Measurements from ENCODE around the gene DDIAS.
A peak's percentile ranks its signal among the peaks of the same experiment; 100 is the strongest.
"Not testable (repeated sequence)": the region's sequence is repeated elsewhere in the genome, so short reads cannot be mapped to it uniquely, and the experiment has no call there.

DDIAS gene

DNA sequence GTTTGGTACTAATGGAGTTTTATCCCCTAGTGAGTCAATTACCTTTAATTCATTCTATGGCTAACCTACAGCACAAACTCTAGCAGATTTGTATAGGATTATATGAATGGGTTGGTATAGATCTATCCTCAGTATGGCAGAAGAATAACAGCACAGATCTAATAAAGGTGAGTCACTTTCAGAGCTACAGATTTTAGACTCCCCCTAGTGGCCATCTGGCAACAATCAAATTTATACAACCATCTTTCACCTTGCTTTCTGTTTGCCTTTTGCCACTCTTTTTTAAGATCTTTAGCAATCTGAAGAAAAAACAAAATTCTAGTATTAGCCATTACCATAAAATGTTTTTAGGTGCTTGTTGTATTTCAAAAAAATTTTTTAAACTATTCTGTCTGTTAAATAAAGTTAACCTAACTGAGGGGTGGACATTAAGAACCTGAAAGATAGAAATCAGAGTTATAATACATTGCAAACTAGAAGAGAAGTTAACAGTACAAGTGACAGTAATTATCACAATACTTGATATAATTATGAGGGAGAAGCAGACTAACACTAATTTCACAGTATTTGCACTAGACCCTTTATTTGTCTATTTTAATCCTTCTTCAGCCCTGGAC, 25.8 kb downstream of the DDIAS start:
- DNase-seq: peak; percentile 39

DNA sequence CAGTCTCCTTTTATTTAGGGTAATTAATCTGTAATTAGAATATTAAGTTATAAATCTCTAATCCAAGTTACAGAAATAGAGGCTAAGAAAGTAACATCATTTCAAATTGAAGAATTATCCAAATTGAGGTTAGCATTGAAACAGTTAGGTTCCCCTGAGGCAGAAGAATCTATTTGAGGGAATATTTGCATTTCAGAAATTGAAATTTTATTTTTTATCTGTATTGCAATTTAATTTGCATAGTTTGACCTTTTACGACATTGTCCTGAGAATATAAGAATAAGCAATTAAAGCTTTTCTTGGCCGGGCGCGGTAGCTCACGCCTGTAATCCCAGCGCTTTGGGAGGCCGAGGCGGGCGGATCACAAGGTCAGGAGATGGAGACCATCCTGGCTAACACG, 27.6 kb downstream of the DDIAS start:
- no peak for DNase-seq

DNA sequence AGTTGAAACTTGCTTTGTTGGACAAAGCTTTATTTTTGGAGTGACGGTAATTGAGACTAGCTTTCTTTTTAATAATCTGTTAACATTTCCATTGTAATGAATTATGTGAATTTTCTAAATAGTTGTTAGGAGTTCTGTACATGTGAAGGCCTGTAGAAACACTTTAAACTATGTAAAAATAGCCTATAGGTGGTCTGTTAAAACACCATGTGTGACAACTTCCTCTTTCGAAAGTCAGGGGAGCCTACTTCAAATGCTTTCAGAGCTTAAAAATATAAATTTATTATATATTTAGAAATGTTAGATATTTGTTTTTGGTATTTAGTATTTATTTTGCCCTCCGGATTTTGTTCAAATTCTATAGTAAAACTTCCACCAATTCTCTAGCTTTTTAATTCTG, 28.7 kb downstream of the DDIAS start:
- DNase-seq: no peak

DNA sequence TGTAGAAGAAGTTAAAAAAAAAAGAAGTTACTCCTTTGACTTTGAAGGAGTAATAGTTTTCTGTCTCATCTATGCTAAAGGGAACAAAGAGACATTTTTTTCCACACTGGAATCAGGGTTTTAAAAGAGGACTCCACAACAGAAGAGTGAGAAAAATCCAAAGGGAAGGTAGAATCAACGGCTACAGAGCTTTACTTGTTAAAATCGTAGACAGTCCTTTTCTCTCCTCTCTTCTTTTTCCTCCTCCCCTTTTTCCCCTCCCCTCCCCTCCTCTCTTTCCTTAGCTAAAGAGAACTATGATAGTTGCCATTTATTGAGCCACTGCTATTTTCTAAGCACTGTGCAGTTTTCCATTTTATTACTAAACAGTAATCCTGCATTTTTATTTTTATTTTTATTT, 29.2 kb downstream of the DDIAS start:
- DNase-seq: no peak

DNA sequence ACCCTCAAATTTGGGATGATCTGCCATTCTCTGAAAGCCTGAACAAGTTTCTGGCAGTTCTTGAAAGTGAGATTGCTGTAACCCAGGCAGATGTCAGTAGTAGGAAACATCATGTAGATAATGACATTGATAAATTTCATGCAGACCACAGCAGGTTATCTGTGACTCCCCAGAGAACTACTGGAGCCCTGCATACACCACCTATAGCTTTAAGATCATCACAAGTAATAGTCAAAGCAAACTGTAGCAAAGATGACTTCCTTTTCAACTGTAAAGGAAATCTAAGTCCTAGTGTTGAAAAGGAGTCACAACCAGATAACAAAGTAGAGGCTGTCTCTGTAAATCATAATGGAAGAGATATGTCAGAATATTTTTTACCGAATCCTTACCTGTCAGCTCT, 31.0 kb downstream of the DDIAS start:
- no peak for DNase-seq

DNA sequence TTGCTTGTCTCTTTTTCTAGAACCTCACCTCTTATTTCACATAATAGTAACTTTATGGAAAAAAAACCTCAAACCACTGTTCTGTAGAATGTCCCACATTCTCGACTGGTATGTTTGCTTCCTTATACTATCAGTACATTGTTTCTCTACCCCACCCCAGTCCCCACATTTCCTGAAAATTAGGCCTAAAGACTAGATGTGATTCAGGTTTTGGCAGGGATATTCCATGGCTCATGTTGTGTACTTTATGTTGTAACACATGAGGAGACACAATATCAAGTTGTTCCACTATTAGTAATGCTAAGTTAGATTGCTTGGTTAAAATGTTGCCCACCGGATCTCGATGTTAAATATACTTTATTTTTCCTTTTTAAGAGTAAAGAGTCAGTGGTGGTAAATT, 34.7 kb downstream of the DDIAS start:
- no peak for DNase-seq

DNA sequence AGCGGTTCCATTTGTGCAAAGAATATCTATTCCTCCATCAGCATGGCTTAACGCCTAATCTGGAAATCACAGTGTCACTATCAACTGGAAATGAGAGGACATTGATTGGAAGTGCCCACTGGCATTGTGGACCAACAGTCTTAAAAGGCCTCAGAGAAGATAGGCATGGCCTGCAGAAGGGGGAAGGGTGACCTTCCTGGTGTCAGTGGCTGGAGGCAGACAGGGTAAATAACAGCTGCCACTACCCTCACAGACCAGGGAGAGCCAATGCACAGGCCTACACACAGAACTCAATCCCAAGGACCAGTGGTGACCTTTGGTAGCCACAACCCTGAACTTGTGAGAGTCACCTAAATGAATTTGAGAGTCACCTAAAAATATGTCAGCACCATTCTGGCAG, 36.0 kb downstream of the DDIAS start:
- DNase-seq: no peak

DNA sequence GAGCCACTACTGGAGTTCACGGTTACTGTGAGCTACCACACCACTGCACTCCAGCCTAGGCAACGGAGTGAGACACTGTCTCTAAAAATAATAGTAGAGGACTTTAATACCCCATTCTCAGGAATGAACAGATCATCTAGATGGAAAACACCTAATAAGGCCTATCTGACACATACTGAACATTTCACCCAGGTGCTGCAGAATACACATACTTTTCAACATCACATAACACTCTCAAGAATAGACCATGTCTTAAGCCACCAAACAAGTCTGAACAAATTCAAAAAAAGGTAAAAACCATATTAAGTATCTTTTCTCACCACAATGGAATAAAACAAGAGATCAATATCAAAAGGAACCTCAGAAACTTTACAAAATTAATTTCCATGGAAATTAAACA, 37.9 kb downstream of the DDIAS start:
- DNase-seq: no peak

DNA sequence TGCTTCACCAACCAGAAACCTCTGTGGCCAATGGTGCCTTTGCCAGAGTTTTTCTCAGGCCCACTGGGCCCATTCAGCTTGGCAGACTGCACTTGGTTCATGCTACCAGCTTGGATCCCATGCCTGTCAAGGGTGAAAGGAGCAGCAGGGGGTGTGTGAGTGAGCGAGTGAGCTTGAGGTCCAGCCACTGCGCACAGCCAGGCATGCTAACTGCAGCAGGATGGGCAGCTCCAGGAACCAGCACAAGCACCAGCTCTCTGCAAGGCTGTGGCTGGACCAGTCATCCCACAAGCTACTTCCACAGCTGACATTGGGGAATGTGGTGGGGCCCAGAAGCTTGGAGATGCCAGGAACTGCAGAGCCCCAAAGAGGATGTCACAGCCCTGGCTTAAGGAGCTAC, 40.8 kb downstream of the DDIAS start:
- DNase-seq: no peak

DNA sequence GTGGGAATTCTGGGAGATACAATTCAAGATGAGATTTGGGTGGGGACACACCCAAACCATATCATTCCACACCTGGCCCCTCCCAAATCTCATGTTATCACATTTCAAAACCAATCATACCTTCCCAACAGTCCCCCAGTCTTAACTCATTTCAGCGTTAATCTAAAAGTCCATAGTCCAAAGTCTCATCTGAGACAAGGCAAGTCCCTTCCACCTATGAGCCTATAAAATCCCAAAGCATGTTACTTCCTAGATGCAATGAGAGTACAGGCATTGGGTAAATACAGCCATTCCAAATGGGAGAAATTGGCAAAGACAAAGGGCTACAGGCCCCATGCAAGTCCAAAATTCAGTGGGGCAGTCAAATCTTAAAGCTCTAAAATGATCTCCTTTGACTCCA, 41.9 kb downstream of the DDIAS start:
- not testable (repeated sequence) for DNase-seq

DNA sequence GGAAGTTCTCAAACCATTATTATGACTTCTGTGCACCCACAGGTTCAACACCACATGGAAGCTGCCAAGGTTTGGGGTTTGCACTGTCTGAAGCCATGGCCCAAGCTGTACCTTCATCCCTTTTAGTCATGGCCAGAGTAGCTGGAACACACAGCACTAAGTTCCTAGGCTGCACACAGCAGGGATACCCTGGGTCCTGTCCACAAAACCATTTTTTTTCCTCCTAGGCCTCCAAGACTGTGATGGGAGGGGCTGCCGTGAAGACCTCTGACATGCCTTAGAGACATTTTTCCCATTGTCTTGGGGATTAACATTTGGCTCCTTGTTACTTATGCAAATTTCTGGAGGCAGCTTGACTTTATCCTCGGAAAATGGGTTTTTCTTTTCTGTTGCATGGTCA, 42.7 kb downstream of the DDIAS start:
- DNase-seq: no peak

DNA sequence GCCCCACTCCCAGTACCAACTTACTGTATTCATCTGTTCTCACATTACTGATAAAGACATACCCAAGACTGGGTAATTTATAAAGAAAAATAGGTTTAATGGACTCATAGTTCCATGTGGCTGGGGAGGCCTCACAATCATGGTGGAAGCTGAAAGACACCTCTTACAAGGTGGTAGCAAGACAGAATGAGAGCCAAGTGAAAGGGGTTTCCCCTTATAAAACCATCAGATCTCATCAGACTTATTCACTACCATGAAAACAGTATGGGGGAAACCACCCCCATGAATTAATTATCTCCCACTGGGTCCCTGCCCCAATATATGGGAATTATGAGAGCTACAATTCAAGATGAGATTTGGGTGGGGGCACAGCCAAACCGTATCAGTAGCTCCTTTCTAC, 43.5 kb downstream of the DDIAS start:
- DNase-seq: not testable (repeated sequence)

DNA sequence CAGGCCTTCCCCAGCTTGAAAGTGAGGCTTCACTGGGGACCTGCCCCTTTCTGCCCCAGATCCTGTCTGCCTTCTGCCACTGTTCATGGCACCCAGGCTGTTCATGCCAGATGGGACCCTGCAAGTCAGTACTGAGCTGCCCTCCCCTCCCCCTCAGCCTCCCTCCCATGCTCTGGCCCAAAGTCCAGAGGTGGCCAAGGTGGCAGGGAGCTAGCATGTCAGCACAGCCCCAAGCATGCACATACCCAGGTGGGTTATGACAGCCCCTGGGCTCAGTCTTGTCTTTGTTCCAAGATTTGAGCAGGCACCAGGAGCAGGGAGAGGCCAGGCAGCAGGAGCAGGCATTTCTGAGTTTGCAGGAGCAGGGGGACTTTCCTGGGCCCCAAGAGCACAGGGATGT, 44.1 kb downstream of the DDIAS start:
- DNase-seq: no peak

DNA sequence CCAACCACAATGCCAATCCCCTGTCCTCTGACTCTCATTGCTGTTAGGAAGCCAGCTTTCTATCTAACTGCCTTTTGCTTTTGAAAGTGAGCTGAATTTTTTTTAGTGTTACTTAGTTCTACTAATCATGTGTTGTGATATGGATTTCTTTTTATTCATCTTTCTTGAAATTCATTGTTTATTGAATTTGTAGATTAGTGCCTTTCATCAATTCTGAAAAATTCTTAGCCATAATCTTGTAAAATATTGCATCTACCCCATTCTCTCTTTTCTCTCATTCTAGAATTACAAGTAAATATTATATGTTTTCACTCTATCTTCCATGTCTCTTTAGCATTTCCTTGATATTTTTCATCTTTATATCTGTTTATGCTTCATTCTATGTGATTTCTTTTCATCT, 47.8 kb downstream of the DDIAS start:
- no peak for DNase-seq

DNA sequence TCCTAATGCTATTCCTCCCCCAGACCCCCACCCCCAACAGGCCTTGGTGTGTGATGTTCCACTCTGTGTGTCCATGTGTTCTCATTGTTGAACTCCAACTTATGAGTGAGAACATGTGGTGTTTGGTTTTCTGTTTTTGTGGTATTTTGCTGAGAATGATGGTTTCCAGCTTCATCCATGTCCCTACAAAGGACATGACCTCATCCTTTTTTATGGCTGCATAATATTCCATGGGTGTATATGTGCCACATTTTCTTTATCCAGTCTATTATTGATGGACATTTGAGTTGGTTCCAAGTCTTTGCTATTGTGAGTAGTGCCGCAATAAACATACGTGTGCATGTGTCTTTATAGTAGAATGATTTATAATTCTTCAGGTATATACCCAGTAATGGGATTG, 49.0 kb downstream of the DDIAS start:
- DNase-seq: not testable (repeated sequence)

DNA sequence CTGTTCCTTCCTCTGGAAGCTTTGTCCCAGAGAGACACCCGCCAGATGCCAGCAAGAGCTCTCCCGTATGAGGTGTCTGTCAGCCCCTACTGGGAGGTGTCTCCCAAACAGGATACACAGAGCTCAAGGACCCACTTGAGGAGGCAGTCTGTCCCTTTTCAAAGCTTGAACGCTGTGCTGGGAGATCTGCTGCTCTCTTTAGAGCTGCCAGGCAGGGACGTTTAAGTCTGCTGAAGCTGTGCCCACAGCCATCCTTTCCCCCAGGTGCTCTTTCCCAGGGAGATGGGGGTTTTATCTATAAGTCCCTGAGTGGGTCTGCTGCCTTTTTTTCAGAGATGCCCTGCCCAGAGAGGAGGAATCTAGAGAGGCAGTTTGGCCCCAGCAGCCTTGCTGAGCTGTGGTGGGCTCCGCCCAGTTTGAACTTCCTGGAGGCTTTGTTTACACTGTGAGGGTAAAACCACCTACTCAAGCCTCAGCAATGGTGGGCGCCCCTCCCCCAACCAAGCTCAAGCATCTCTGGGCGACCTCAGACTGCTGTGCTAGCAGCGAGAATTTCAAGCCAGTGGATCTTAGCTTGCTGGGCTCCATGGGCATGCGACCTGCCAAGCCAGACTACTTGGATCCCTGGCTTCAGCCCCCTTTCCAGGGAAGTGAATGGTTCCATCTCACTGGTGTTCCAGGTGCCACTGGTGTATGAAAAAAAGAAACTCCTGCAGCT, 54.4 kb downstream of the DDIAS start:
- DNase-seq: not testable (repeated sequence)

DNA sequence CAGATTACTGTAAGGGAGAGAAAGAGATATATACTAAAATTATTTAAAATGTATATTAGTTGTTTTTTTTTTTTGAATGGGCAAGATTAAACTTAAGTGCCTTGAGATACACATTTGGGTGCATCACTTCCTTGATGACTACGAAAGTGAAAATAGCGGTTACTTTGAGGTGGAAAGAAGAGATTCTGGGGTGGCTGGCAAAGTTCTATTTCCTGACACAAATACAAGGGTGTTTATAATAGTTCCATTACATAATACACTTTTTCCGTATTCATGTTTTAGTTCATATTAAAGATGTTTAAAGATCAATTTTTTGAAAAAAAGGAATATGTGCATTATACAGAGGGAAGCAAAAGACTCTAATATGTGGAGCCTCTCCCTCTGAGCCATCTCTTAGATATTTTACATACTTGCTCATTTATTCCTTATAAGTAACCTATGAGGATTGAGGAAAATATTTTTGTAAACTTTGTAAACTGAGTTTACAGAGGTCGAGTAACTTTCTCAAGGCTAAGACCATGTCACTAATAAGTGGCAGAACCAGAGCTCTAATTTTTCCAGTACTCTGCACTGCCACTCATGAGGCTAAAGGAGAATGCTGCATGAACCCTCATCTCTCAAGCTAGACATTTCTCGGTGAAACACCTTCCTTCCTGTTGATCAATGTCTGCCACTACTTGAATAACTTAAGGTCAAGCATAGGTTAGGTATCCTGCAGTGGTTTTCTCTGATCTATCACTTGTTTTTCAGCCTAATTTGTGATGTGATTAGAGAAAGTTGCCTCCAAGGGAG, 58.6 kb downstream of the DDIAS start:
- no peak for DNase-seq

DNA sequence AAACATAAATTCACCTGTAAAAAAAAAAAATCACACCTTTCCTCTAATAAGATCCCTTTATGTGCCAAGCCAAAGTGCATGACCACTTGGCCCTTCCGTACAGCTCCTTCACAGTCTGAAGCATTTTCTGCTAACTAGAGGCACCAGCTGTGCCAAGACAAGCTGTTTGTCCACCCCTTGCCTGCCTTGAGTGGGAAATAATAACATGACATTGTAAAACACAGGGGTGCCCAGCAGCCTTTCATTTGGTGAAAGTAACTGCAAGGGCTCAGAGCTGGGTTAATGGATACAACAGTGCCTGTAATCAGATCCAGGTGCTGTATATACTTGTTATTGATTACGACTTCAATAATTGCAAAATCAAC, 59.2 kb downstream of the DDIAS start:
- DNase-seq: no peak

DNA sequence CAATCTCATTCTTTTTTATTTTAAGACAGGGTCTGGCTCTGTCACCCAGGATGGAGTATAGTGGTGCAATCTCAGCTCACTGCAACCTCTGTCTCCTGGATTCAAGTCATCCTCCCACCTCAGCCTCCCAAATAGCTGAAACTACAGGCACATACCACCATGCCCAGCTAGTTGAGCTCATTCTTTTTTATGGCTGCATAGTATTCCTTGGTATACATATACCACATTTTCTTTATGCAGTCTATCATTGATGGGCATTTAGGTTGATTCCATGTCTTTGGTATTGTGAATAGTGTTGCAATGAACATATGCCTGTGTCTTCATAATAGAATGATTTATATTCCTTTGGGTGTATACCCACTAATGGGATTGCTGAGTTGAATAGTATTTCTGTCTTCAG, 60.5 kb downstream of the DDIAS start:
- DNase-seq: not testable (repeated sequence)

DNA sequence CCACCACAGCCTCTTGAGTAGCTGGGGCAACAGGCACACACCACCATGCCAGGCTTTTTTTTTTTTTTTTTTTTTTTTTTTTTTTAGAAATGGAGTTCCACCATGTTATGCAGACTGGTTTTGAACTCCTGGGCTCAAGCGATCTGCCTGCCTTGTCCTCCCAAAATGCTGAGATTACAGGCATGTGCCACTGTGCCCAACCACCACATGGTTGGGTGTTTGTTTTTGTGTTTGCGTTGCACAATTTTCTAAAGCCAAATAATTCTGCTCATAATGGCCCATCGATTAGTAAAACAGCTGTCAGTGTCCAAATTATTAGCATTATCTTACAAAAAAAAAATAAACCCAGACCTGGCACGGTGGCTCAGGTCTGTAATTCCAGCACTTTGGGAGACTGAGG, 65.8 kb downstream of the DDIAS start:
- no peak for DNase-seq

DNA sequence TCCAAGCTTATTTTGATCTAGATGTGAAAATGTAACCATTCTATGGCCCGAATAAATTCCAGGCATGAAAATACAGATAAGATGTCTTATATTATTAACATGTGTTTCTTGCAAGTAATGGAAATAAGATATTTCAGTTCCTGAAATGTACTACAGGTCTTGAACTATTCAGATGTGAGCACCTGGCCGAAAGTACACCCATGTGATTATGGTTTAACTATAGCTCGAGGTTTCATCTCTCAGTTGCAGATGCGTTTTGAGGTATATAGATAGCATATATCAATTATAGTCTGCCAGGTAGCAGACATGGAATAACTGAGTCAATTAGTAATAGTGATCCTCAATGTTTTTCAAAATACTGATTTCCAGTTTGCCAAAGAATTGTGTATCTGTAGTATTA, 68.3 kb downstream of the DDIAS start:
- DNase-seq: no peak

DNA sequence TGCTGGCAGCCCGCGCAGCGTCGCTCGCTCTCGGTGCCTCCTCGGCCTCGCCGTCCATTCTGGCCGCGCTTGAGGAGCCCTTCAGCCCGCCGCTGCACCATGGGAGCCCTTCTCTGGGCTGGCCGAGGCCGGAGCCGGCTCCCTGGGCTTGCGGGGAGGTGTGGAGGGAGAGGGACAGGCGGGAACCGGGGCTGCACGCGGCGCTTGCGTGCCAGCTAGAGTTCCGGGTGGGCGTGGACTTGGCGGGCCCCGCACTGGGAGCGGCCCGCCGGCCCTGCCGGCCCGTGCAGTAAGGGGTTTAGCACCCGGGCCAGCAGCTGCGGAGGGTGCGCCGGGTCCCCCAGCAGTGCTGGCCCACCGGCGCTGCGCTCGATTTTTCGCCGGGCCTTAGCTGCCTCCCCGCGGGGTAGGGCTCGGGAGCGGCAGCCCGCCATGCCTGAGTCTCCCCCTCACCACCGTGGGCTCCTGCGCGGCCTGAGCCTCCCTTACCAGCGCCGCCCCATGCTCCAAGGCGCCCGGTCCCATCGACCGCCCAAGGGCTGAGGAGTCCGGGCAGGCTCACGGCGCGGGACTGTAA, 69.1 kb downstream of the DDIAS start:
- DNase-seq: not testable (repeated sequence)

DNA sequence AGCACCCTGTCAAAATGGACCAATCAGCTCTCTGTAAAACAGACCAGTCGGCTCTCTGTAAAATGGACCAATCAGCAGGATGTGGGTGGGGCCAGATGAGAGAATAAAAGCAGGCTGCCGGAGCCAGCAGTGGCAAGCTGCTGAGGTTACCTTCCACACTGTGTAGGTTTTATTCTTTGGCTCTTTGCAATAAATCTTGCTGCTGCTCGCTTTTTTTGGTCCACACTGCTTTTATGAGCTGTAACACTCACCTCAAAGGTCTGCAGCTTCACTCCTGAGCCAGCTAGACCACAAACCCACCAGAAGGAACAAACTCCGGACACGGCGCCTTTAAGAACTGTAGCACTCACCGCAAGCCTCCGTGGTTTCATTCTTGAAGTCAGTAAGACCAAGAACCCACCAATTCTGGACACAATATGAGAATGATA, 70.0 kb downstream of the DDIAS start:
- DNase-seq: not testable (repeated sequence)

DNA sequence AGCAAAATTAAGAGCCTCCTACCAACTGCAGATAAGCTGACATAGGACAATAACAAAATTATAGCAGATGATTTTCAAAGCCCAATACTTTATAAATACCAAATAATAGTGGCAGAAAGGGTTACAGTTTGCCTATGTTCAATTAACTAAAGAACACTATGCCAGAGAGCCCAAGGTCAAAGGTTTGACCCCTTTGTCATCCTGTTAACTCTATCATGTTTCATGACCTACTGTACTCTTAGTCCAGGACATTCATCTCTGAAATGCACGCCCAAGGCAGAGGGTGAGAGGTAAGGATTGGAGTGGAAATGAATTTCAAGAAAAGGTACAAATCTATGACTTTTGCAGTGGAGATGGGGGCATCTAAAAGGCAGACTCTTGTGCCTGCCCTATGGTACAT, 70.6 kb downstream of the DDIAS start:
- DNase-seq: no peak

All from amniotic stem cell (primary cell).